ENCODE data around the gene HOXA11.

Gene HOXA11

GRCh38 chr7:27144781-27145164 is 40.3 kb downstream of the HOXA11 start:
- DNase-seq = no peak

DNA sequence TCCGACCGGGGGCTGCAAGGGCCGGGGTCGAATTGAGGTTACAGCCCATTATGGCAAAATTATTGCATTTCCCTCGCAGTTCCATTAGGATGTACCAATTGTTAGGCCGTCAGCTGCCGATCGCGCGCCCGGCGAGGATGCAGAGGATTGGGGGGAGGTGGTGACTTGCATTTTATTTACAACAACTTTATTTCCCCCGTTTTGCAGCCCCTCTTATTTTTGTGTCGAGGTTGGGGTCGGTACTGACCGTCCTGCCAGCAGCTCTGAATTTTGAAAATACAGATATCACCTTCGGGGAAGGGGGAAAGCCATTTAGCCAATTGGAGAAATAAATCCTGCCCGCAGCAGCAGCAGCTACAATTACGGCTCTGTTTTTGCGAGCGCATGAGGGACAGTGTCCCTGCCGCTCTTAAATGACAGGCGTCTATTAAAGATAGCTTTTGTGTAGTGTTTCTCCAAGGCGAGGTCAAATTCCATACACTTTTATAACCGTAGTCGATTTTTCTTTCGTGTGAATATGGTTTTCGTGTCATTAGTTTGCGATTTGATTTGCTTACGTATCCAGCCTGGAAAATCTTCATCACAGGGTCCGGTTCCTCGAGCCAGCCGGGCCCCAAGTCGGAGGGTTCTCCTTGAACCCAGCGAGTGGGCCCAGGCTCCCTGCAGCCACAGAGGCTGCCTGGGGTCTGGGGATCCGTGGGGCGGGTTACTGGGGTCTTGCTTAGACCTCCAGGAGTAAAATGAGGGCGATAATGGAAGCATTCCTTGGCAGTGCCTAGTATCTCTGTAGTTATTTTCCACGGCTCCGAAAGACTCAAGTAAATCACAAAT is 40.9 kb downstream of the HOXA11 start:
- DNase-seq = no peak

- no peak for DNase-seq
These were observed 41.7 kb downstream of the HOXA11 start, which contains the start of gene HOXA5 for GRCh38 chr7:27143023-27143949. HOXA5 (minus strand) TSS chr7:27143681; CDS start chr7:27143607, 74 bp downstream.

GRCh38 chr7:27142580-27143022 is 42.4 kb downstream of the HOXA11 start:
- DNase-seq = no peak

- no peak for DNase-seq
These were observed 43.0 kb downstream of the HOXA11 start for GRCh38 chr7:27141923-27142579.

DNA sequence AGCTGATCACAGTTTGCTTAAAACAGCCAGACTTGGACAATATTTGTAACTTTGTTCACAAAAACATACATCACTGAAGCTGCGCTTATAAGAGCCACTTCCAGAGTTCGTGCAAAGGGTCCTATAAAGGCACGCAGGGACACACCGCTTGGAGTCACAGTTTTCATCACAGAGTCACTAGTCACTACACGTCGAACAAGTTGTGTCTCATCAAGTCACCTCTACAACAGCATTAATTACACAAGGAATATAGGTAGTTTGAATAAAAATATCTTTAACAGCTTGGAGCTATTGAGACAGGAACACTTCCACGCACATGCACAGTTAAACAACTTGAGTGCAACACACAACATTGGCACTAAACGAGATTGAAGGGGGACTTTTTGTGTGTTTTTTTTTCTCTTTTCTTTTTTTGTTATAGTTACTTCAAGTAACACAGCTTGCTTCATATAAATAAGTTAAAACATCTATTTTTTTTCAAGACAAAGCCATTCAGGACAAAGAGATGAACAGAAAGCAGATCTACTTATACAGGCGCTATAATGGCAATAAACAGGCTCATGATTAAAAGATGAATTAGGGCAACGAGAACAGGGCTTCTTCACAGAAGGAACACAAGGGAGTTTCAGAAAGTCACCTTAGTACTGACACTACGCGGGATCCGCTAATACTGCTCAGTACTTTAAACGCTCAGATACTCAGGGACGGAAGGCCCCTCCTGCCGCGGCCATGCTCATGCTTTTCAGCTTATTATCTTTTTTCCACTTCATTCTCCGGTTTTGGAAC is 43.7 kb downstream of the HOXA11 start:
- no peak for DNase-seq

DNA sequence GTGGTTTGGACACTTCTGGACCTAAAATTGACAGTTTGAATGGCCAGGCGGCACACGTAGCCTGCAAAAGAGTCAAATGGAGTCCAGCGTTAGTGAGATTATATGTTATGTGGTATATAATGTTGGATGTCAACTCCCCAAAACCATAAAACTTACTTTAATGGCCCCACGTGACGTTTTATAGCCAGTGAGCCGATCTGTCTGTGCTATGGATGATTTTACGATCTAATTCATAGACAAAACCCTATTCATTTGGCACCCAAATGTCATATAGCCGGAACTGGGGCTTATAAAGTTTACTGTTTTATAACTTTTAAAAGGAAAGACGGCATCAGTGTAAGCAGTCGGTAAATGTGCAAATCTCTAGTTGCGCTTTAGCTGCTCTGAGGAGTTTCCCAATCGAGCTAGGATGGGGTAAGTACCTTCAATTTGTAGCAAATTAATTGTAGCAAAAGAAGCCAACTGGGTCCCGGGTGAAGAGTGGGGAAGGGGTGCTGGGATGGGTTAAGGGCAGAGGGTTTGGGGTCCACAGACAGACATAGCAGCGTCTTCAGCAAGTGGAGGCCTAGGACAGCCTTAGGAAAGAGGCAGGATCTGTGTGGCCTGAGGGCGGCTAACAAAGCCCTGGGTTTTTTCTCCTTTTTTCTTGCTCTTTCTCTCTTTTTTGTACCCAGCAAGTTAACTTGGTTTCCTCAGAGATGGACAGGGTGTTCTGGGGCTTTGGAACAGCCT is 44.7 kb downstream of the HOXA11 start:
- DNase-seq = no peak

DNA sequence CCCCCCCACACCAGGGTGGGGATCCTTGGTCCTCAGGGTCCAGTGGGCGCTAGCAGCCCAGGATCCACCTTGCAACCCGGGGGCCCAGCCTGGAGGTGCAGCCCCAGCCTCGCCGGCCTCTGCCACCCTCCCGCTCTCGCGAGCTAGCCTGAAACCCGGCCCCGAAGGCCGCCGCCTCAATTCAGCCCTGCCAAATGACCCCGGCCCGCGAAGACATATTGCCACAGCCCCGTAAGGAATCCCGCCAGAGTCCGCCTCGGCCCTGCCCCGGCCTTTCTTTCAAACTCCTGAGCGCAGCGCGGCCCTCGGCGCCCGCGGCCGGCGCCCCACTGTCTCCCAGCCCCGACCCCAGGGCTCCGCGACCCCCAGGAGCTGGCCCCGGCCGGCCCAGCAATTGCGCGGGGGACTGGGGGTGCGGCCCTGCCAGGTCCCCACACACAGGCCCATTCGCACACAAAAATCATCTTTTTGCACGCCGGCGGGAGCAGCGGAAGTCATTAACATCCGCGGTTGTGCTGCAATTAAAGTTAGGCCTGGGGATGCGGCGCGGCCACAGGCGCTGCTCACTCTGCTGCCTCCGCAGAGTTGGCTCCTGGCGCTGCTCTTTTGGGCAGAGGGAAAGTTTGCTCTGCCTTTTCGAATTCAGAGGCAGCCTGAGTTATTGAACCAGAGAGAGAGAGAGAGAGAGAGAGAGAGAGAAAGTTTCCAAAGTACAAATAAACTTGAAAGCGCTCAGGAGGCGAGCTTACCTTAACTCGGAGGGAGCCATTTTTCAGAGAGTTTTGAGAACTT is 45.5 kb downstream of the HOXA11 start:
- DNase-seq = no peak

- no peak for DNase-seq
These were observed 46.1 kb downstream of the HOXA11 start for GRCh38 chr7:27138985-27139333.

GRCh38 chr7:27138472-27138871 is 46.6 kb downstream of the HOXA11 start:
- no peak for DNase-seq

- DNase-seq = no peak
These were observed 47.3 kb downstream of the HOXA11 start for GRCh38 chr7:27137640-27138315.

- DNase-seq = no peak
These were observed 50.6 kb downstream of the HOXA11 start for GRCh38 chr7:27134392-27134791.

DNA sequence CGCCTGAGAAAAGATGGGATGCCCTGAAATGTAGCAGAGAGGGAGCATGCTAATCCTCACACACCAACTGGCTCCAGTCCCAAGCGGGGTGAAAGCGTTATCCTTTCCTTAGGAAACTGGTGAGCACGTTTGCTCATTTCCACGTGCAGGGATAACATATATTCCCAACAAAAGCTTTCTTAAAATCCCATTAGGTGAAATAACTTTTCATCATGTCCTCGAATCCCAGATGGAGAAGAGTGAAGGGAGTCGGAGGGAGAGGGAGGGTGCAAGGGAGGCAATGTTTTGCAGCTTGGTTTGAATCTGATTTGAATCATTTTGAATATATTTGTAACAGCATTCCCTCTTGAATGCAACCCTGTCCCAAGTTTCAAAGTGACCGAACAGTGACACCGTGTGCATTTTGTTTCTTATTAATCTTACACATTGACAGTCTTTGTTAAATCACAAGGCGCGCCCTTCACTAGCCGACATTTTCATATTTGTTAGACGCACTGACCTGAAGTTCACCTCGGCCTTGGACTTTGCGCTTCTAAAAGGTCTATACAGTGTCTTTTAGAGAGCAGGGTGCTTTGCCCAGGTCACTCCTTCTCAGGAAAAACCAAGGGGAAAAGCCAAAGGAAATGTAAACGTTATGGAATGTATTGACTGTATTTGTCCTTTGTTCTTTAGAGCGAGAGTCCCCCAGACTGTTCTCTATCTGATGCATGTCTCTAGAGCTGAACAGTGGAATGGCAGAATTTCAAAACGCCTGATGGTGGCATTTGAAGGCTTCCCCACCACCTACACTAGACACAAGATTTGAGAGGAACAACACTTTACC is 51.4 kb downstream of the HOXA11 start:
- no peak for DNase-seq

- no peak for DNase-seq
These were observed 52.1 kb downstream of the HOXA11 start for GRCh38 chr7:27132978-27133377.

- DNase-seq = no peak
These were observed 52.8 kb downstream of the HOXA11 start for GRCh38 chr7:27132214-27132613.

GRCh38 chr7:27131390-27131819 is 53.6 kb downstream of the HOXA11 start:
- no peak for DNase-seq

Measured in activated naive CD4-positive, alpha-beta T cell treated with Interleukin-2 at 50 U/mL for 16 hours (primary cell).